Measurements from ENCODE around the gene RMRP. TPM values are rescaled to one million over a fixed set of nuclear protein-coding genes. Genes with fewer than 3 reads are reported as not detected.

The RMRP gene
- total RNA-seq, 2 donors from 2014 or later = 17,917 to 26,785 TPM

DNA sequence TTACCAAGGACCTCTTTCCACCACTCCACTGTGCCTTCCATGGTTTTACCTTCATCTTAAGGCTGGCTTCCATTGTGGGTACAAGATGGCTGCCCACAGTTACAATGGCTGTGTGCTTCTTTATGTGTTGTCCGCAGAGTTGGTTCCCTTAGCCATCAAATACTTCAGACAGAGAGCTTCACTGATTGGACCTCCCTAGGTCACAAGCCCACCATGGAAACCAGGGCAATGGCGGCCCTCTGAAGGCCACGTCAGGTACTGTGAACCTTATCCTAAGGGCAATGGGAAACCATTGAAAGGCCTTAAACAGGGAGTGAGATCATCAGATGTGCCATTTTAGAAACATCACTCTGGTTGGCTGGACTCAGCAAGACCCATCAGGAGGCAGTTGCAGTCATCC lies 10.1 kb upstream of the RMRP start:
- Histone ChIP-seq H3K27me3 (no peaks in the 10 kb centered on the region), H3K27ac (no peak overlapping the region), H3K9me3 (no peaks in the 10 kb centered on the region), H3K4me1 (peaks cover 4% of the 10 kb centered on the region), H3K9ac (ENCODE audit: low read depth in 2 of 2, low read length in 2 of 2) (no peak overlapping the region), H3K36me3 (no peaks in the 10 kb centered on the region), H3K4me3 (no peak overlapping the region)
- intact Hi-C loops (cut with DNase I) = no loop called here
- TF ChIP-seq, protein P1, sequence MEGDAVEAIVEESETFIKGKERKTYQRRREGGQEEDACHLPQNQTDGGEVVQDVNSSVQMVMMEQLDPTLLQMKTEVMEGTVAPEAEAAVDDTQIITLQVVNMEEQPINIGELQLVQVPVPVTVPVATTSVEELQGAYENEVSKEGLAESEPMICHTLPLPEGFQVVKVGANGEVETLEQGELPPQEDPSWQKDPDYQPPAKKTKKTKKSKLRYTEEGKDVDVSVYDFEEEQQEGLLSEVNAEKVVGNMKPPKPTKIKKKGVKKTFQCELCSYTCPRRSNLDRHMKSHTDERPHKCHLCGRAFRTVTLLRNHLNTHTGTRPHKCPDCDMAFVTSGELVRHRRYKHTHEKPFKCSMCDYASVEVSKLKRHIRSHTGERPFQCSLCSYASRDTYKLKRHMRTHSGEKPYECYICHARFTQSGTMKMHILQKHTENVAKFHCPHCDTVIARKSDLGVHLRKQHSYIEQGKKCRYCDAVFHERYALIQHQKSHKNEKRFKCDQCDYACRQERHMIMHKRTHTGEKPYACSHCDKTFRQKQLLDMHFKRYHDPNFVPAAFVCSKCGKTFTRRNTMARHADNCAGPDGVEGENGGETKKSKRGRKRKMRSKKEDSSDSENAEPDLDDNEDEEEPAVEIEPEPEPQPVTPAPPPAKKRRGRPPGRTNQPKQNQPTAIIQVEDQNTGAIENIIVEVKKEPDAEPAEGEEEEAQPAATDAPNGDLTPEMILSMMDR (IDR thresholded peaks at IDR 0.05) = no peak
- DNase-seq = no peak

DNA sequence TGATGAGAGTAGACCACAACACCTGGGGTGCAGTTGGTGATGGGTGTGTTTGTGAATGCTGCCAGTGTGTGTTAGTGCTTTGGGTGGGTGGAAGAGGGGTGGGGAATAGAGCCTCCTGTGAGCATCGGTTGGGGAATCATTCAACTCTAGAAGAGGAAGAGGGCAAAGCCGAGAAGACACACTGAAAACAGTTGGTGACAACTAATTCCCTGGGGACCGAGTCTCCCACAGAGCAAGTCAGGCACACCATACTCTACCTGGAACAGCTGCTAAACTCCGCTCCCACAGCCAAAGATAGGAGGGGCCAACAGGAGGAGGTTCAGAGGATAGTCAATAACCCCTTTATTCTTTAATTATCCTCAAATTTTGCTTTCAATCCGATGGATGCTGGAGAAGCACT lies 8.7 kb upstream of the RMRP start:
- Histone ChIP-seq H3K27me3 (no peaks in the 10 kb centered on the region), H3K27ac (no peak overlapping the region), H3K9ac (ENCODE audit: low read depth in 2 of 2, low read length in 2 of 2) (no peak overlapping the region), H3K36me3 (no peaks in the 10 kb centered on the region), H3K4me3 (no peak overlapping the region), H3K4me1 (peaks cover 9% of the 10 kb centered on the region), H3K9me3 (no peaks in the 10 kb centered on the region)
- DNase-seq = no peak
- intact Hi-C loops (cut with DNase I) = no loop called here
- TF ChIP-seq, protein P1 (IDR thresholded peaks at IDR 0.05) = no peak

DNA sequence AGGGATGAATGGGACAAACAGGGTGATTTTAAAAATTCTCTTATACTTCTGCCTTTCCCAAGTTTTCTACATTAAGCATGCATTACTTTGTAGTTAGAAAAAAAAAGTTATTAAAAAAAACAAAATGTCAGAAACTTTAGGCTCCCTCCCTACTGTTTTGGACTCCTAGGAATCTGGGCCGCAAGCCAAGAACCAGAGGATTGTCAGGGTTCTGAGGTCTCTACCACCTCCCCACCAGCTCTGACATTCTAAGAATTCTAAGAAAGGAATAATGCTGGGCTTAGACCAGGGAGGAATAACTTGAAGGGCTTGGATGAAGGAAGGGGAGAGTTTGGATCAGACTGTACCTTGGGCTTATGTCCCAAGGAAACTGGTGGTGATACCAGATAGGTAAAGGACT lies 8.2 kb upstream of the RMRP start:
- TF ChIP-seq, protein P1 (IDR thresholded peaks at IDR 0.05) = no peak
- Histone ChIP-seq H3K4me3 (no peak overlapping the region), H3K9ac (ENCODE audit: low read depth in 2 of 2, low read length in 2 of 2) (no peak overlapping the region), H3K27ac (no peak overlapping the region), H3K36me3 (no peaks in the 10 kb centered on the region), H3K4me1 (peaks cover 9% of the 10 kb centered on the region), H3K9me3 (no peaks in the 10 kb centered on the region), H3K27me3 (no peaks in the 10 kb centered on the region)
- intact Hi-C loops (cut with DNase I) = no loop called here
- no peak for DNase-seq

DNA sequence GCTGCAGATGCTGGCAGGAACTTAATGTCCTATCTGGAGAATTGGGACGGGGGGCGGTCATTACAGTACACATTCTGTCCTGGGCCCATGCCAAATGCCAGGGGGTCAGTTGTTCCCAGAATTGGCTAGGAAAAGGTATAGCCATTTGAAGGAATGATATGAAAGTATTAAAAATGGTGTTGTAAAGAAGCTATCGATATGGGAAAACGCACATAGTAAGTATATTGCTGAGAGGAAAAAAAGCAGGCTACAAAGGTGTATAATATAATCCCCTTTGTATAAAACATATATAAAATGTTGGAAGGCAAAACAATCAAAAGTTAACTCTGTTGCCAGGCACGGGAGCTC lies 7.6 kb upstream of the RMRP start:
- Histone ChIP-seq H3K9me3 (no peaks in the 10 kb centered on the region), H3K27me3 (no peaks in the 10 kb centered on the region), H3K27ac (peak overlapping the region; percentile 42), H3K4me1 (peaks cover 15% of the 10 kb centered on the region), H3K36me3 (no peaks in the 10 kb centered on the region), H3K4me3 (peak overlapping the region; percentile 49), H3K9ac (ENCODE audit: low read depth in 2 of 2, low read length in 2 of 2) (peak overlapping the region; percentile 80 to 81)
- DNase-seq = no peak
- intact Hi-C loops (cut with DNase I) = no loop called here
- TF ChIP-seq, protein P1 (IDR thresholded peaks at IDR 0.05) = no peak

DNA sequence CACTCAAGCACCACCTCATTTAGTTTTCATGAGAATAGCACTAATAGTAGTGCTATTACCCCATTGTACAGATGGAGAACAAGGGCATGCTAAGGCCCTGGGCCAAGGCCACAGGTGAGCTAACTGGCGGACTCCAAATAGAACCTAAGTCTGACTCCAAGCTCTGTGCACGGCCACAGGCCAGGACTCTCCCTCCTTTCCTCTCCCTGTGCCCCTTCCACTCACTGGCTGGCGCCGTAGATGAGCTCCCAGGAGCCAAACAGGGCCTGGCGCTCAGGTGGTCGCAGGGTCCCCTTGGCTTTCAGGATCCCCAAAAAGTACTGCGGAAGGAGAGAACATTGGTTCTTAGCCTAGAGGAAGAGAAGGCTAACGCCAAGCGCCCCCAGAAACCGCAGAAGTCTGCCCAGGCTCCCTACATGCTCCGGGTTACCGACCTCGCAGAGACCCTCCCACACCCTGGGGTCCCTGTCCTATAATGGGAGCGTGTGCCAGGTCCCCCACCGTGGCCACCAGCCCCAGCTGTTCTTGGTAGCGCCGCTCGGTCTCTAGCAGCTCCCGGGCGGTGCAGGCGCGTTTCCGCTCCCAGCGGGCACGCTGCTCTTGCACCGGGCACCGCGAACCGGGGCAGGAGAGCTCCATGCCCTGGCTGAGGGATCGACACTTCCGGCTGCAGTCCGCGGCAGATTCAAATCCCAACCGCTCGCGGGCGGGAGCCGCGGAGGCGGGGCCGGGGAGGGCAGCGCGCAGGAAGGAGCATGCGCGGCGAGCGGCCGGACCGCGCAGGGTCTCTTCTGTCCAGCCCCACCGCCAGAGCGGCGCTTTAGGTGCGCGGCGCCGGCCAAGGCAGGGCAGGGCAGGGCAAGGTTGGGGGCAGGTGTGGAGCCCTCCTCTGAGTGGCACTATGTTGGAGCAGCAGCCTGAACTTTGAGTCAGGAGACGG lies 7.0 kb upstream of the RMRP start, which contains the start of gene ARHGEF39:
TSS of gene ARHGEF39 (minus strand) at position 665 of the 940 bp plus-strand sequence. CDS start at position 639, 26 bp downstream.
- Histone ChIP-seq H3K9ac (ENCODE audit: low read depth in 2 of 2, low read length in 2 of 2) (peak within 1 kb of the TSS; percentile 80 to 81), H3K9me3 (no peaks in the 10 kb centered on the region), H3K27ac (peak within 1 kb of the TSS; percentile 42), H3K27me3 (no peaks in the 10 kb centered on the region), H3K36me3 (no peaks in the 10 kb centered on the region), H3K4me3 (peak within 1 kb of the TSS; percentile 49), H3K4me1 (peaks cover 17% of the 10 kb centered on the region)
- intact Hi-C loops (cut with DNase I) = loop anchor here (5.0 kb wide), 1 partner anchor 68 kb away; the partner anchor contains the start of genes CREB3 and TLN1
- TF ChIP-seq, protein P1 (IDR thresholded peaks at IDR 0.05) = no peak
- DNase-seq = peak; percentile 91
